Measurements from ENCODE around the gene LIPG. TPM values are rescaled to one million over a fixed set of nuclear protein-coding genes. Genes with fewer than 3 reads are reported as not detected.

The LIPG gene
- total RNA-seq, 1 donor from 2014 or later: 10.2 TPM

GRCh38 chr18:49621717-49622351, 60.0 kb downstream of the LIPG start:
- peak overlapping the region; percentile 7 for H3K4me3 Mint-ChIP-seq (ENCODE audit: unreplicated experiment)
- peaks cover 14% of the 10 kb centered on the region for H3K4me1 Mint-ChIP-seq (ENCODE audit: low read depth, unreplicated experiment)
- peaks cover 4% of the 10 kb centered on the region for H3K27me3 Mint-ChIP-seq (ENCODE audit: unreplicated experiment)
- no peak for DNase-seq
- no peaks in the 10 kb centered on the region for H3K36me3 Mint-ChIP-seq (ENCODE audit: unreplicated experiment)
- H3K27ac Mint-ChIP-seq (ENCODE audit: unreplicated experiment): no peak overlapping the region
- no peak for TF ChIP-seq CTCF (IDR thresholded peaks at IDR 0.05; ENCODE audit: partially characterized antibody, unreplicated experiment)
- H3K9me3 Mint-ChIP-seq (ENCODE audit: unreplicated experiment): peaks cover 5% of the 10 kb centered on the region

- H3K27ac Mint-ChIP-seq (ENCODE audit: unreplicated experiment): no peak overlapping the region
- H3K4me1 Mint-ChIP-seq (ENCODE audit: low read depth, unreplicated experiment): peaks cover 14% of the 10 kb centered on the region
- H3K4me3 Mint-ChIP-seq (ENCODE audit: unreplicated experiment): no peak overlapping the region
- DNase-seq: no peak
- no peaks in the 10 kb centered on the region for H3K36me3 Mint-ChIP-seq (ENCODE audit: unreplicated experiment)
- H3K27me3 Mint-ChIP-seq (ENCODE audit: unreplicated experiment): peaks cover 4% of the 10 kb centered on the region
- no peak for TF ChIP-seq CTCF (IDR thresholded peaks at IDR 0.05; ENCODE audit: partially characterized antibody, unreplicated experiment)
- H3K9me3 Mint-ChIP-seq (ENCODE audit: unreplicated experiment): peaks cover 5% of the 10 kb centered on the region
Observed at GRCh38 chr18:49623571-49623970, 61.7 kb downstream of the LIPG start.

GRCh38 chr18:49625021-49625691, 63.3 kb downstream of the LIPG start:
- no peak for DNase-seq
- H3K36me3 Mint-ChIP-seq (ENCODE audit: unreplicated experiment): no peaks in the 10 kb centered on the region
- peaks cover 4% of the 10 kb centered on the region for H3K9me3 Mint-ChIP-seq (ENCODE audit: unreplicated experiment)
- peaks cover 11% of the 10 kb centered on the region for H3K4me1 Mint-ChIP-seq (ENCODE audit: low read depth, unreplicated experiment)
- H3K4me3 Mint-ChIP-seq (ENCODE audit: unreplicated experiment): peak overlapping the region; percentile 30
- no peak for TF ChIP-seq CTCF (IDR thresholded peaks at IDR 0.05; ENCODE audit: partially characterized antibody, unreplicated experiment)
- peaks cover 4% of the 10 kb centered on the region for H3K27me3 Mint-ChIP-seq (ENCODE audit: unreplicated experiment)
- no peak overlapping the region for H3K27ac Mint-ChIP-seq (ENCODE audit: unreplicated experiment)

- Mint-ChIP-seq H3K4me1 (ENCODE audit: low read depth, unreplicated experiment) (peaks cover 6% of the 10 kb centered on the region), H3K36me3 (ENCODE audit: unreplicated experiment) (peaks cover 5% of the 10 kb centered on the region), H3K27ac (ENCODE audit: unreplicated experiment) (no peak overlapping the region)
Observed at GRCh38 chr18:49626842-49627467, 65.1 kb downstream of the LIPG start.

More at GRCh38 chr18:49626842-49627467, 65.1 kb downstream of the LIPG start:
- H3K4me3 Mint-ChIP-seq (ENCODE audit: unreplicated experiment): no peak overlapping the region
- H3K9me3 Mint-ChIP-seq (ENCODE audit: unreplicated experiment): peaks cover 3% of the 10 kb centered on the region
- DNase-seq: no peak
- TF ChIP-seq CTCF (IDR thresholded peaks at IDR 0.05; ENCODE audit: partially characterized antibody, unreplicated experiment): no peak
- peaks cover 7% of the 10 kb centered on the region for H3K27me3 Mint-ChIP-seq (ENCODE audit: unreplicated experiment)

Measured in glutamatergic neuron (in vitro differentiated cells).